K562 (cell line): ENCODE results near the gene TOR1B. TPM values are rescaled to one million over a fixed set of nuclear protein-coding genes. Genes with fewer than 3 reads are reported as not detected.

Source experiments
- CREB1 ChIP-seq, 2 experiments: sonication (generic) in 1 of 2; formaldehyde crosslinking in 1 of 2; IDR thresholded peaks; 2 replicates each; pipeline versions ENCODE4 v1.6.1 to v1.8.0; 2012 to 2022; ENCODE audit warnings: inconsistent platforms in 1 of 2, mild to moderate bottlenecking in 1 of 2, missing genetic modification reagents in 1 of 2, moderate library complexity in 1 of 2
- MYC ChIP-seq, 2 experiments: fragments of 250-450 bp in 1 of 2; sonication (Bioruptor Pico) in 1 of 2; IDR thresholded peaks; 2 replicates each; pipeline versions ENCODE4 v1.5.1 to v1.6.1; 2012 to 2021; ENCODE audit warnings: low read depth in 2 of 2, borderline replicate concordance in 1 of 2, improper control_type of control experiment in 1 of 2, low read length in 1 of 2, mild to moderate bottlenecking in 1 of 2, moderate library complexity in 1 of 2
- NCOR1 ChIP-seq: fragments of 450-650 bp; IDR thresholded peaks from 2 replicates; pipeline ENCODE4 v1.6.1; 2016; ENCODE audit warnings: mild to moderate bottlenecking, moderate library complexity
- SAFB2 ChIP-seq: fragments of 200-400 bp; formaldehyde crosslinking; IDR thresholded peaks from 2 replicates; pipeline ENCODE4 v1.6.1; 2018; ENCODE audit warnings: borderline replicate concordance, low read length, low read depth, moderate library complexity; ENCODE audit not compliant: severe bottlenecking
- TEAD1 ChIP-seq, 2 experiments: fragments of 450-650 bp in 1 of 2; sonication (generic) in 1 of 2; formaldehyde crosslinking; IDR thresholded peaks; 2 replicates each; pipeline versions ENCODE4 v1.4.0 to v1.8.0; 2020 to 2022; ENCODE audit warnings: mild to moderate bottlenecking in 2 of 2, missing genetic modification reagents in 1 of 2
- ZBED1 ChIP-seq: IDR thresholded peaks from 2 replicates; pipeline ENCODE4 v1.6.1; 2014
- ZNF143 ChIP-seq: sonication (generic); formaldehyde crosslinking; IDR thresholded peaks from 2 replicates; pipeline ENCODE4 v1.9.0; 2022; ENCODE audit warnings: mild to moderate bottlenecking, missing genetic modification reagents
- polyA plus RNA-seq, 8 experiments: library from polyadenylated mRNA; depleted of rRNA in 4 of 8; stranded (reverse) in 5 of 8; unstranded in 3 of 8; fragments of >200 nt; fragmentation: Nextera tagmentation in 2 of 8; fragmentation: Illumina TruSeq in 1 of 8; extraction: Ambion mirVana in 2 of 8; extraction: Trizol in 1 of 8; gene quantifications; 2 replicates each; pipeline versions ENCODE4 v1.2.1 to v1.2.3, GENCODE V29; 2011 to 2014; ENCODE audit warnings: inconsistent platforms in 1 of 8, missing spikeins in 1 of 8
- total RNA-seq, 7 experiments: library from RNA; depleted of rRNA in 6 of 7; stranded (reverse); fragments of >200 nt in 6 of 7; fragmentation: Illumina TruSeq in 2 of 7; extraction: Trizol in 2 of 7; gene quantifications; 2 replicates each; pipeline versions ENCODE4 v1.2.1 to v1.2.3, GENCODE V29; 2011 to 2021; ENCODE audit warnings: low replicate concordance in 1 of 7
- TF ChIP-seq, protein P1 (sequence below): fragments of 450-650 bp; formaldehyde crosslinking; IDR thresholded peaks from 2 replicates; pipeline ENCODE4 v1.4.0; 2022; ENCODE audit warnings: mild to moderate bottlenecking, moderate library complexity
- TF ChIP-seq, protein P2 (sequence below): sonication (generic); formaldehyde crosslinking; IDR thresholded peaks from 2 replicates; pipeline ENCODE4 v1.8.0; 2023; ENCODE audit warnings: mild to moderate bottlenecking, missing genetic modification reagents
- TF ChIP-seq, protein P3 (sequence below), 2 experiments: IDR thresholded peaks in 1 of 2; conservative IDR thresholded peaks in 1 of 2; 2 replicates each; pipeline ENCODE4 v1.6.1; 2016; ENCODE audit warnings: low read depth in 2 of 2, mild to moderate bottlenecking in 1 of 2, missing compliant biosample characterization in 1 of 2, missing genetic modification characterization in 1 of 2, moderate library complexity in 1 of 2
- TF ChIP-seq, protein P4 (sequence below): fragments of 250-450 bp; sonication (Bioruptor Pico); IDR thresholded peaks from 2 replicates; pipeline ENCODE4 v1.4.0; 2020; ENCODE audit warnings: borderline replicate concordance
- TF ChIP-seq, protein P5 (sequence below): fragments of 200-800 bp; sonication (Bioruptor generic); IDR thresholded peaks from 2 replicates; pipeline ENCODE4 v1.6.1; 2016; ENCODE audit warnings: missing genetic modification characterization, missing compliant biosample characterization

TOR1B gene
- total and polyA plus RNA-seq, 9 of the 15 experiments (the other 6 are each of a cell fraction or from before 2014, with no cell fraction given) = 4.2 to 36.5 (median 24.6) TPM

DNA sequence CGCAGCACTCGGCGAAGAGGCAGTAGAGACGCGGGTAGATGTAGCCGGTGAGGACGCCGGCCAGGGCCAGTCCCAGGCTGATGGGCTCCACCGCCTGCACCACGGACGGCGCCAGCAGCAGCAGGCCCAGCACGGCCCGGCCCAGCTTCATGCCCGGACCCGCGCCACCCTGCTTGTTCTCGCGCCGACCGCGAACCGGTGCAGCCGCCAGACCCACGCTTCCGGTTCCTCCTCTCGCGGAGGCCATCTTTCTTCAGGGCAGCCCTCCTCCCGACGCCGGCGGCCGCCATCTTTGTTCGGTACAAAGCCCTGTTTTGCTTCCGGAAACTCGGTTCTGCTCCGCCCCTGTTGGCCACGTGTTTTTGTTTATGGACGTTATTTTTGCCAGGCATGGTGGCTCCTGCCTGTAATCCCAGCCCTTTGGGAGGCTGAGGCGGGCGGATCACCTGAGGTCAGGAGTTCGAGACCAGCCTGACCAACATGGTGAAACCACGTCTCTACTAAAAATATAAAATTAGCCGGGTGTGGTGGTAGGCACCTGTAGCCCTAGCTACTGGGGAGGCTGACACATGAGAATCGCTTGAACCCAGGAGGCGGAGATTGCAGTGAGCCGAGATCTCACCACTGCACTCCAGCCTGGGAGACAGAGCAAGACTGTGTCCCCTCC lies 21.1 kb downstream of the TOR1B start, which contains the start of gene TOR1A (continued):
- TF ChIP-seq, protein P1, sequence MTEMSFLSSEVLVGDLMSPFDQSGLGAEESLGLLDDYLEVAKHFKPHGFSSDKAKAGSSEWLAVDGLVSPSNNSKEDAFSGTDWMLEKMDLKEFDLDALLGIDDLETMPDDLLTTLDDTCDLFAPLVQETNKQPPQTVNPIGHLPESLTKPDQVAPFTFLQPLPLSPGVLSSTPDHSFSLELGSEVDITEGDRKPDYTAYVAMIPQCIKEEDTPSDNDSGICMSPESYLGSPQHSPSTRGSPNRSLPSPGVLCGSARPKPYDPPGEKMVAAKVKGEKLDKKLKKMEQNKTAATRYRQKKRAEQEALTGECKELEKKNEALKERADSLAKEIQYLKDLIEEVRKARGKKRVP (CRISPR knock-in tag) = no peak; the same call in 1 of the 2 replicates
- TF ChIP-seq SAFB2 (no peak), ZNF143 (CRISPR knock-in tag) (no peak), MYC (IDR thresholded peaks at IDR 0.05; ENCODE audit: low read depth, low read length) (peak; percentile 95), MYC (CRISPR knock-in tag; IDR thresholded peaks at IDR 0.05; ENCODE audit: borderline replicate concordance, low read depth) (peak; percentile 79; the same call in 1 of the 2 replicates), NCOR1 (peak; percentile 59; the same call in 1 of the 2 replicates), CREB1 (IDR thresholded peaks at IDR 0.05) (peak; percentile 62), CREB1 (CRISPR knock-in tag; IDR thresholded peaks at IDR 0.05) (peak; percentile 75; the same call in 1 of the 2 replicates), ZBED1 (no peak), TEAD1 (CRISPR knock-in tag; IDR thresholded peaks at IDR 0.05) (peak; percentile 55 to 67; a peak in 2 of 4 replicates)
- TF ChIP-seq, protein P2, sequence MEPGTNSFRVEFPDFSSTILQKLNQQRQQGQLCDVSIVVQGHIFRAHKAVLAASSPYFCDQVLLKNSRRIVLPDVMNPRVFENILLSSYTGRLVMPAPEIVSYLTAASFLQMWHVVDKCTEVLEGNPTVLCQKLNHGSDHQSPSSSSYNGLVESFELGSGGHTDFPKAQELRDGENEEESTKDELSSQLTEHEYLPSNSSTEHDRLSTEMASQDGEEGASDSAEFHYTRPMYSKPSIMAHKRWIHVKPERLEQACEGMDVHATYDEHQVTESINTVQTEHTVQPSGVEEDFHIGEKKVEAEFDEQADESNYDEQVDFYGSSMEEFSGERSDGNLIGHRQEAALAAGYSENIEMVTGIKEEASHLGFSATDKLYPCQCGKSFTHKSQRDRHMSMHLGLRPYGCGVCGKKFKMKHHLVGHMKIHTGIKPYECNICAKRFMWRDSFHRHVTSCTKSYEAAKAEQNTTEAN (CRISPR knock-in tag) = no peak
- TF ChIP-seq, protein P3, sequence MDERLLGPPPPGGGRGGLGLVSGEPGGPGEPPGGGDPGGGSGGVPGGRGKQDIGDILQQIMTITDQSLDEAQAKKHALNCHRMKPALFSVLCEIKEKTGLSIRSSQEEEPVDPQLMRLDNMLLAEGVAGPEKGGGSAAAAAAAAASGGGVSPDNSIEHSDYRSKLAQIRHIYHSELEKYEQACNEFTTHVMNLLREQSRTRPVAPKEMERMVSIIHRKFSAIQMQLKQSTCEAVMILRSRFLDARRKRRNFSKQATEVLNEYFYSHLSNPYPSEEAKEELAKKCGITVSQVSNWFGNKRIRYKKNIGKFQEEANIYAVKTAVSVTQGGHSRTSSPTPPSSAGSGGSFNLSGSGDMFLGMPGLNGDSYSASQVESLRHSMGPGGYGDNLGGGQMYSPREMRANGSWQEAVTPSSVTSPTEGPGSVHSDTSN (CRISPR knock-in tag; IDR thresholded peaks at IDR 0.05; ENCODE audit: low read depth) = no peak
- TF ChIP-seq, protein P3 (tag; conservative IDR thresholded peaks at IDR 0.05; ENCODE audit: low read depth) = 0 out of 2 replicates have a peak, but pooled peaks have one; percentile 23
- TF ChIP-seq, protein P4, sequence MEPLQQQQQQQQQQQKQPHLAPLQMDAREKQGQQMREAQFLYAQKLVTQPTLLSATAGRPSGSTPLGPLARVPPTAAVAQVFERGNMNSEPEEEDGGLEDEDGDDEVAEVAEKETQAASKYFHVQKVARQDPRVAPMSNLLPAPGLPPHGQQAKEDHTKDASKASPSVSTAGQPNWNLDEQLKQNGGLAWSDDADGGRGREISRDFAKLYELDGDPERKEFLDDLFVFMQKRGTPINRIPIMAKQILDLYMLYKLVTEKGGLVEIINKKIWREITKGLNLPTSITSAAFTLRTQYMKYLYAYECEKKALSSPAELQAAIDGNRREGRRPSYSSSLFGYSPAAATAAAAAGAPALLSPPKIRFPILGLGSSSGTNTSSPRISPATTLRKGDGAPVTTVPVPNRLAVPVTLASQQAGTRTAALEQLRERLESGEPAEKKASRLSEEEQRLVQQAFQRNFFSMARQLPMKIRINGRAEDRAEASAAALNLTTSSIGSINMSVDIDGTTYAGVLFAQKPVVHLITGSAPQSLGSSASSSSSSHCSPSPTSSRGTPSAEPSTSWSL = no peak
- TF ChIP-seq, protein P5, sequence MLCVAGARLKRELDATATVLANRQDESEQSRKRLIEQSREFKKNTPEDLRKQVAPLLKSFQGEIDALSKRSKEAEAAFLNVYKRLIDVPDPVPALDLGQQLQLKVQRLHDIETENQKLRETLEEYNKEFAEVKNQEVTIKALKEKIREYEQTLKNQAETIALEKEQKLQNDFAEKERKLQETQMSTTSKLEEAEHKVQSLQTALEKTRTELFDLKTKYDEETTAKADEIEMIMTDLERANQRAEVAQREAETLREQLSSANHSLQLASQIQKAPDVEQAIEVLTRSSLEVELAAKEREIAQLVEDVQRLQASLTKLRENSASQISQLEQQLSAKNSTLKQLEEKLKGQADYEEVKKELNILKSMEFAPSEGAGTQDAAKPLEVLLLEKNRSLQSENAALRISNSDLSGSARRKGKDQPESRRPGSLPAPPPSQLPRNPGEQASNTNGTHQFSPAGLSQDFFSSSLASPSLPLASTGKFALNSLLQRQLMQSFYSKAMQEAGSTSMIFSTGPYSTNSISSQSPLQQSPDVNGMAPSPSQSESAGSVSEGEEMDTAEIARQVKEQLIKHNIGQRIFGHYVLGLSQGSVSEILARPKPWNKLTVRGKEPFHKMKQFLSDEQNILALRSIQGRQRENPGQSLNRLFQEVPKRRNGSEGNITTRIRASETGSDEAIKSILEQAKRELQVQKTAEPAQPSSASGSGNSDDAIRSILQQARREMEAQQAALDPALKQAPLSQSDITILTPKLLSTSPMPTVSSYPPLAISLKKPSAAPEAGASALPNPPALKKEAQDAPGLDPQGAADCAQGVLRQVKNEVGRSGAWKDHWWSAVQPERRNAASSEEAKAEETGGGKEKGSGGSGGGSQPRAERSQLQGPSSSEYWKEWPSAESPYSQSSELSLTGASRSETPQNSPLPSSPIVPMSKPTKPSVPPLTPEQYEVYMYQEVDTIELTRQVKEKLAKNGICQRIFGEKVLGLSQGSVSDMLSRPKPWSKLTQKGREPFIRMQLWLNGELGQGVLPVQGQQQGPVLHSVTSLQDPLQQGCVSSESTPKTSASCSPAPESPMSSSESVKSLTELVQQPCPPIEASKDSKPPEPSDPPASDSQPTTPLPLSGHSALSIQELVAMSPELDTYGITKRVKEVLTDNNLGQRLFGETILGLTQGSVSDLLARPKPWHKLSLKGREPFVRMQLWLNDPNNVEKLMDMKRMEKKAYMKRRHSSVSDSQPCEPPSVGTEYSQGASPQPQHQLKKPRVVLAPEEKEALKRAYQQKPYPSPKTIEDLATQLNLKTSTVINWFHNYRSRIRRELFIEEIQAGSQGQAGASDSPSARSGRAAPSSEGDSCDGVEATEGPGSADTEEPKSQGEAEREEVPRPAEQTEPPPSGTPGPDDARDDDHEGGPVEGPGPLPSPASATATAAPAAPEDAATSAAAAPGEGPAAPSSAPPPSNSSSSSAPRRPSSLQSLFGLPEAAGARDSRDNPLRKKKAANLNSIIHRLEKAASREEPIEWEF (CRISPR knock-in tag) = no peak
